ENCODE measurements around the gene HIPK4. TPM values are rescaled to one million over a fixed set of nuclear protein-coding genes. Genes with fewer than 3 reads are reported as not detected.
"Not testable (repeated sequence)": the region's sequence is repeated elsewhere in the genome, so short reads cannot be mapped to it uniquely, and the experiment has no call there.

The HIPK4 gene
- total RNA-seq, 1 experiment from 2014 or later, result not detected

- Histone ChIP-seq H3K9ac (ENCODE audit: low read length) (no peak overlapping the region), H2AFZ (ENCODE audit: low read length) (no peak overlapping the region), H3F3A (ENCODE audit: low read length, unreplicated experiment) (no peaks in the 10 kb centered on the region), H3K27ac (ENCODE audit: low read length) (no peak overlapping the region), H3K4me2 (ENCODE audit: low read length) (no peak overlapping the region), H3K79me2 (ENCODE audit: low read length) (no peaks in the 10 kb centered on the region), H3K9me3 (ENCODE audit: low read length) (no peaks in the 10 kb centered on the region), H3K9me2 (replicated peaks; ENCODE audit: low read length) (no peaks in the 10 kb centered on the region), H4K20me1 (ENCODE audit: low read length) (no peaks in the 10 kb centered on the region), H3K27me3 (ENCODE audit: low read length) (no peaks in the 10 kb centered on the region), H3K4me1 (ENCODE audit: insufficient read depth, low read length) (no peaks in the 10 kb centered on the region), H3K4me3 (ENCODE audit: low read length) (no peak overlapping the region), H3K36me3 (ENCODE audit: low read depth, low read length) (no peaks in the 10 kb centered on the region)
- no peak for TF ChIP-seq EZH2phosphoT487 (IDR thresholded peaks at IDR 0.05; ENCODE audit: borderline replicate concordance, low read length)
- no peak for TF ChIP-seq CTCF (conservative IDR thresholded peaks at IDR 0.05; ENCODE audit: low read depth, low read length)
- TF ChIP-seq EZH2 (IDR thresholded peaks at IDR 0.05; ENCODE audit: low read length, unreplicated experiment), result no peak
- ChIA-PET CTCF (no interaction called here), POLR2A (ENCODE audit: unreplicated experiment) (no interaction called here)
- ATAC-seq (no peak), DNase-seq (no peak)
- BruUV-seq (replicated peaks), result no TSS peak
- intact Hi-C loops (cut with micrococcal nuclease), result no loop called here
Observed at GRCh38 chr19:40370997-40371801, 18.8 kb downstream of the HIPK4 start.

- intact Hi-C loops (cut with micrococcal nuclease); H3K4me3 ChIP-seq (ENCODE audit: low read length); H3K4me1 ChIP-seq (ENCODE audit: insufficient read depth, low read length); H3K27ac ChIP-seq (ENCODE audit: low read length); H4K20me1 ChIP-seq (ENCODE audit: low read length); H3F3A ChIP-seq (ENCODE audit: low read length, unreplicated experiment); H3K36me3 ChIP-seq (ENCODE audit: low read depth, low read length); H3K9ac ChIP-seq (ENCODE audit: low read length); POLR2A ChIA-PET (ENCODE audit: unreplicated experiment); H3K9me2 ChIP-seq (replicated peaks; ENCODE audit: low read length); H3K4me2 ChIP-seq (ENCODE audit: low read length); CTCF ChIA-PET; BruUV-seq (replicated peaks); H3K27me3 ChIP-seq (ENCODE audit: low read length); H3K9me3 ChIP-seq (ENCODE audit: low read length); DNase-seq; H2AFZ ChIP-seq (ENCODE audit: low read length); H3K79me2 ChIP-seq (ENCODE audit: low read length); ATAC-seq: not testable (repeated sequence)
Observed at GRCh38 chr19:40370253-40370652, 19.7 kb downstream of the HIPK4 start.

DNA sequence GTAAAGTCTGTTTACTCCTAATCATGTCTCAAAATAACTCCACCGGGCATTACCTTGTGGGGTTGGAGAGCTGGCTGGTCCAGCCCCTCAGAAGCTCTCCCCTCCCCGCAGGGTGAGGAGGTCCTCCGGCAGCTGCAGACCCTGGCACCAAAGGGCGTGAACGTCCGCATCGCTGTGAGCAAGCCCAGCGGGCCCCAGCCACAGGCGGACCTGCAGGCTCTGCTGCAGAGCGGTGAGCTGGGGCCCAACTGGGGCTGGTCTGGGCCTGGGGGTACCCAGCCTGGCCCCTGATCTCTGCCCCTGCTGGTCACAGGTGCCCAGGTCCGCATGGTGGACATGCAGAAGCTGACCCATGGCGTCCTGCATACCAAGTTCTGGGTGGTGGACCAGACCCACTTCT, 20.2 kb downstream of the HIPK4 start:
- Histone ChIP-seq H4K20me1 (ENCODE audit: low read length) (no peaks in the 10 kb centered on the region), H3K79me2 (ENCODE audit: low read length) (no peaks in the 10 kb centered on the region), H2AFZ (ENCODE audit: low read length) (no peak overlapping the region), H3K4me2 (ENCODE audit: low read length) (no peak overlapping the region), H3F3A (ENCODE audit: low read length, unreplicated experiment) (no peaks in the 10 kb centered on the region), H3K9me3 (ENCODE audit: low read length) (no peaks in the 10 kb centered on the region), H3K9me2 (replicated peaks; ENCODE audit: low read length) (no peaks in the 10 kb centered on the region), H3K9ac (ENCODE audit: low read length) (no peak overlapping the region), H3K4me3 (ENCODE audit: low read length) (no peak overlapping the region), H3K36me3 (ENCODE audit: low read depth, low read length) (no peaks in the 10 kb centered on the region), H3K4me1 (ENCODE audit: insufficient read depth, low read length) (no peaks in the 10 kb centered on the region), H3K27ac (ENCODE audit: low read length) (no peak overlapping the region), H3K27me3 (ENCODE audit: low read length) (no peaks in the 10 kb centered on the region)
- DNase-seq (no peak), ATAC-seq (no peak)
- CTCF ChIA-PET, result no interaction called here
- no peak for TF ChIP-seq CTCF (conservative IDR thresholded peaks at IDR 0.05; ENCODE audit: low read depth, low read length)
- no peak for TF ChIP-seq EZH2phosphoT487 (IDR thresholded peaks at IDR 0.05; ENCODE audit: borderline replicate concordance, low read length)
- TF ChIP-seq EZH2 (IDR thresholded peaks at IDR 0.05; ENCODE audit: low read length, unreplicated experiment), result no peak
- intact Hi-C loops (cut with micrococcal nuclease), result no loop called here
- POLR2A ChIA-PET (ENCODE audit: unreplicated experiment), result no interaction called here
- BruUV-seq (replicated peaks), result no TSS peak

All from PC-3 (cell line).